Activated T-cell treated with anti-CD3 and anti-CD28 coated beads for 24 hours (primary cell): Measurements from ENCODE around the gene BCL3.

Experiments
- DNase-seq: peaks from one replicate; pipeline ENCODE4 v3.0.0-alpha.2; 2020; ENCODE audit warnings: low read depth

Gene BCL3

DNA sequence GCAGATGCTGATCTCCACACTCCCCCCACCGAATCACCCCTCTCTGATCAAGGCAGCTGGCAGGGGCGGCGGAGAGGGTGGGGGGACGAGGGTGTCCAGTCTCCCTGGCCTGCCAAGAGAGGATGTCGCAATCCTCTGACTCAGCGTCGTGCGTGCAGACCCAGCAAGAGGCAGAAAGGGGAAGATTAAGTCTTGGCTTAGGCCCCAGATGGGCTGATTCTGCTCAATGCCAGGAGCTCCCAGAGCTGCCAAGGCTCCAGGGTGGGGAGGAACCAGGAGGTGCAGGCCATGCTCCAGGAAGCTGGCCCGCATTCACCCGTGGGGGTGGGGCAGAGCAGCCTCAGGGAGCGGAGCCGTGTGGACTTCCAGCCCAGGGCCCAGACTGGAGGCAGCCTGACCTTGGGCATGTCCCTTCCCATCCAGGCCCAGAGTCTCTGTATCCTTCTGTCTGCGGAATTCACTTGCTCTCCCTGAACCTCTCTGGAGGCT, 6.6 kb upstream of the BCL3 start:
- DNase-seq, result no peak

DNA sequence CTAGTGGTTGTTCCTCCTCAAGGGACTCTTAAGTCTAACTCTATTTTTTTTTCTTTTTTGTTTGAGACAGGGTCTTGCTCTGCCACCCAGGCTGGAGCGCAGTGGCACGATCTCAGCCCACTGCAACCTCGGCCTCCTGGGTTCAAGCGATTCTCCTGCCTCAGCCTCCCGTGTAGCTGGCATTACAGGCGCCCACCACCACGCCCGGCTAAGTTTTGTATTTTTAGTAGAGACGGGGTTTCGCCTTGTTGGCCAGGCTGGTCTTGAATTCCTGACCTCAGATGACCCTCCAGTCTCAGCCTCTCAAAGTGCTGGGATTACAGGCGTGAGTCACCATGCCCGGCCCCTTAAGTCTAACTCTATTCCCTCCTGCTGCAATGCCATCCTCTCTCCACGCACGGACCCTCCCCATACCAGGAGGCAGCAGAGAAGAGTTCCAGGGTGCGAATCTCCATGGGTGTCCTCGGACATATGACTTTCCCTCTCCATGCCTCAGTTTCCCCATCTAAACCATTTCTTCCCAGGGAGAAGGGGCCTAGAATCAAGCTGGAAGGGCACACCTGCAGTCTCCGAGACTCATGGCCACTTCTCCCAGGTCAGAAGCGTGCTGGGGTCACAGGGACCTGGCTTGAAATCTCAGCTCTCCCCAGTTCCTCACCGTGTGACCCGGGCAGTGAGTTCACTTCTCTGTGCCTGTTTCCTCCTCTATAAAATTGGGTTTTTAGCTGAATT, 6.0 kb upstream of the BCL3 start:
- DNase-seq, result no peak

DNA sequence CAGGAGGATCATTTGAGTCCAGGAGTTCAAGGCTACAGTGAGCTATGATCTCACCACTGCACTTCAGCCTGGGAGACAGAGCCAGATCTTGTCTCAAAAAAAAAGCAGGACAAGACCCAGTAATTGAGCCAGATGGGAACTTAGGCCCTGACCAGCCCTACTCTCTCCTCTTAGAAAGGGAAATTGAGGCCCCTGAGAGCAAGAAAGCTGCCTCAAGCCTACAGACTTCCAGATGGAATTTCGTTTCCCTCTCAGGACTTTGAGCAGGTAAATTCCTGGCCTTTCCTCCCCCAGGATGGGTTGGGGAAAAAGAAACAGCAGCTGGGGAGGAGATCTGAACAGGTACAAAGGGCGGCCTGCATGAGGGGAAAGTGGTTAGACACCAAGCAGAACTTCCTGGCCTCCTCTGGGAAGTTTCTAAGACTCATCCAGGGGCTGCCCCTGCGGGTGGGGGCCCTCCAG, 3.6 kb upstream of the BCL3 start:
- DNase-seq, result no peak

DNA sequence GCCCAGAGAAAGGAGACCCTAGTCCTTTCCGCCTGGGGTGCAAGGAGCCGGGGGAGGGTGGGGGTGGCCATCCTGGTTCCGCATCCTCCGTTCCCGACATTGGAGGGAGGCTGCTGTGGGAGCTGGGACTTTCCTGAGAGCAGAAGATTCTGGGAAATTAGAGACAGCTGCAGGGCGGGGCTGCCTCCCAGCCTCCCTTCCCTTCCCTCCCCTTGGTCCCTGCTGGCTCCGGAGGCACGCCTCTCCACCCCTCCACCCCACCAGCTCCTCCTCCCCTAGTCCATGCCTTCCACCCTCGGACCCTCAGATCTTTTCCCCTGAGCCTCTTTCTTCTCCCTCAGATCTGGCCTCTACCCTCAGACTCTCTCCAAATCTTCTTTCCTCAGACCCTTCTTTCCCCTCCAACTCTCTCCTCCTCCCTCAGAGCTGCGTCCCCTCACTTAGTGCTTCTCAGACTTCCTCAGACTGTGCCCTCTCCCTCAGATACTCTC, 3.1 kb upstream of the BCL3 start:
- DNase-seq, result no peak

DNA sequence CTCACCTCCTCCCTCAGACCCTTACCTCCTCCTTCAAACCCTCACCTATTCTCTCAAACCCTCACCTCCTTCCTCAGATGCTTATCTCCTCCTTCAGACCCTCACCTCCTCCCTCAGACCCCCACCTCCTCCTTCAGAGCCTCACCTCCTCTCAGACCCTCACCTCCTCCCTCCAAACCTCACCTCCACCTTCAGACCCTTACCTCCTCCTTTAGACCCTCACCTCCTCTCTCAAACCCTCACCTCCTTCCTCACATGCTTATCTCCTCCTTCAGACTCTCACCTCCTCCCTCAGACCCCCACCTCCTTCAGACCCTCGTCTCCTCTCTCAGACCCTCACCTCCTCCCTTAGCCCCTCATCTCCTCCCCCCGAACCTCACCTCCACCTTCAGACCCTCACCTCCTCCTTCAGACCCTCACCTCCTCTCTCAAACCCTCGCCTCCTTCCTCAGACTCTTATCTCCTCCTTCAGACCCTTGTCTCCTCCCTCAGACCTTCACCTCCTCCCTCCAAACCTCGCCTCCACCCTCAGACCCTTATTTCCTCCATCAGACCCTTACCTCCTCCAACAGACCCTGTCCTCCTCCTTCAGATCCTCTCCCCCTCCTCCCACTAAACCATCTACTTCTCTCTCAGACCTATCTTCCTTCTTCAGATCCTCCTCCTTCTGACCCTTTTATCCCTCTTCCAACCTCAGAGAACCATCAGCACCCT, 2.5 kb upstream of the BCL3 start:
- DNase-seq, result no peak

DNA sequence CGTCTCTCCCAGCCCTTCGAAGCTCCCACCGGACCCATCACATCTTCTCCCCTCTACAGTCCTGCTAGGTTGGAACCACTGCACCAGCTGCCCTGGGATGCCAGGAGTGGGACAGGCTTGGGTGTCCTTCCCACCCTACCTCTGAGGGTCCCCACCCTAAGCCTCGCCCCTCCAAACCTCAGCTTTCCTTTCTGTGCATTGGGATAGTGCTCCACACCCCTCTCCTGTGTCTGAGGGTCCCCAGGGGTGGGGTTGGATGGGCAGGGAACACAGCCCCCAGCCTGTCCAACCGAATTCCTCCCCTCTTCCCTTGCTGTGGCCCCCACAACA, 1.9 kb upstream of the BCL3 start:
- DNase-seq, result no peak

DNA sequence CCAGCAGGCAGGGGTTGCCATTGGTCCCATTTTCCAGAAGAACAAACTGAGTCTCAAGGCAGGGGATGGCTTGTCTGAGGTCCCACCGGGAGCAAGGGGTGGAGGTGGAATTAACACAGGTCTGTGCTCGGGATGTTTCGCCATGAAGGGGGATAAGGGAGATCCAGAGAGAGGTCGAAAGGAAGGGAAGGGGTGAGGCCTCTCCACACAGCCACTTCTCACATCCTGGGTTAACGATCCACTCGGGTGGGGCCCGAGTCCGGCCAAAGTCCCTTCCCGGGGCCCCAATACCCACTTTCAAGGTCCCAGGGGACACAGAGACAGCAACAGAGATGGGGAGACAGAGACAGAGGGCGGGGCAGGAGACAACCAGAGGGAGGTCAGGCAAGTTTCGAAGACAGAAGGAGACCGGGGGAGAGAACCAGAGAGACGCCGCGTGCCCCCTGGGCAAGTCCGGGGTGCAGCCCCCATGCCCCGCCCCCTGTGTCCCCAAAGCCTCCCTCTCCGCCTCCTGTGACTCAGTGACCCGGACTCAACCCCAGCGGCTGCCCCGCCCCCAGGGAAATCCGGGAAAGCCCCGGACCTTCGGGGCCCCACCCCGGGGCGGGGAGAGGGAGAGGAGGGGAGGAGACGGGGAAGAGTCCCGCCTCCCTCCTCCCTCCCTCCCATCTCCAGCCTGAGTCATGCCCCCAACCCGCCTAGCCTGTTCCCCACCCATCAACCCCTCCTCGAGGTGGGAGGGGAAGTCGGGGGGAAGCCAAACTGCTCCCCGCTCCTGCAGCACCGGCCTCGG, 1.4 kb upstream of the BCL3 start:
- DNase-seq, result peak; percentile 92

DNA sequence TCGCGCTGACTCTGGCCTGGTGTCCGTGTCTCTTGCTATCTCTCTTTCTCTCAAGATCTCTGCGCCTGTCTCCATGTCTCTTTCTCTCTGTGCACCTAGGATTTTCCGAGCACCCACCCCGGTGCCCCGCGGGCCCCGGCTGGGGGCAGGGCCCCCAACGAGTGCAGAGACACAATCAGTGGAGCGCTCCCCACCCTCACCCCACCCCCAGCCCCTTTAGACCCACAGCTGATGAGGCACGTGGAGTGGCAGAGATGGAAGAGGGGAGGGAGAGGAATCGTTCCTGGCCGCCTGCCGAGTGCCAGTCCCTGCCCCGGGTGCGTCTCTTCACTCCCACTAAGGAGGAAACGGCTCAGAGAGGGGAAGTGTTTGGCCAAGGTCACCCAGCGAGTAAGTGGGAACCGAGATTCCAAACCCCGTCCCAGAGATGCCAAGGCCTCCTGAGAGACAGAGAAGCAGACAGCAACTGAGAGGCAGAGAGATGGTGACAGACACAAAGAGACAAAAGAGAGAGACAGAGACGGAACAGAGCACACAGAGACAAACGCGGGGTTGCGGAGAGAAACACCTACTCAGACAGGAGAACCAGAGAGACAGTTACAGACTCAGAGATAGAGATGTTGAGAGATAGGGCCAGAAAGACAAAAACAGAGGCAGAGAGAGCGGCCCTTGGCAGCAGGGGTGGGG, 626 bp upstream of the BCL3 start:
- peak; percentile 26 for DNase-seq

DNA sequence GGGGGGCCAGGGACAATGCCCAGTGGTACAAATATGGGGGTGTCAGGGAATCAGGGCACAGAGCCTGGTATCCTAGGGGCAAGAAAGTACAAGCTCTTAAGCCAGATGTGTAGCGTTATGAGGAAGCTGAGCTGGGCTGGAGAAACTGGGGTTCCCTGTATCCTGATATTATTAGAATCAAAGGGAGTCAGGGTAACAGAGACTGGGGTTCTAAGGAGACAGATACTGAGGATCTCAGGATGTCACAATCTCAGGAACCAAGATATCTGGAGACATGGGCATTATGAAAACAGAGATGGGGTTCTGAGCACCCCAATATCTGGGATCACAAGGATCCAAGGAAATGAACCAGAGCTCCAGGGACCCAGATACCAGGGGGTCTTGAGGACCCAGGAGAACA, 784 bp downstream of the BCL3 start:
- no peak for DNase-seq

DNA sequence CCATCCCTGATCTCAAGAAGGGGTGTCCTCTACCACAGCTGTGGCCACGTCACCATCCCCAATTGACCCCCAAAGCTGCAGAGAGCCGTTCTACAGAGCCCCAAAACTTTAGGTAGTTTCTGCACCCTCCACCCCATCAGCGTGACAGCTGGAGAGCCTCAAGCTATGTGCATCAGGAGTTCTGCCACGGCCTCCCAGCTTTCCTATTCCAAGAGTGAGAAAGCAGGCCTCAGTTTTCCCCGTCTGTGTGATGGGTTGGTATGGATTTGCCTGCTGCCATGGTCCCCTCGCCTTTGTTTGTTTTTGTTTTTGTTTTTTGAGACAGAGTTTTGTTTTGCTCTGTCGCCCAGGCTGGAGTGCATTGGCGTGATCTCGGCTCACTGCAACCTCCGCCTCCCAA, 1.5 kb downstream of the BCL3 start:
- DNase-seq, result no peak

DNA sequence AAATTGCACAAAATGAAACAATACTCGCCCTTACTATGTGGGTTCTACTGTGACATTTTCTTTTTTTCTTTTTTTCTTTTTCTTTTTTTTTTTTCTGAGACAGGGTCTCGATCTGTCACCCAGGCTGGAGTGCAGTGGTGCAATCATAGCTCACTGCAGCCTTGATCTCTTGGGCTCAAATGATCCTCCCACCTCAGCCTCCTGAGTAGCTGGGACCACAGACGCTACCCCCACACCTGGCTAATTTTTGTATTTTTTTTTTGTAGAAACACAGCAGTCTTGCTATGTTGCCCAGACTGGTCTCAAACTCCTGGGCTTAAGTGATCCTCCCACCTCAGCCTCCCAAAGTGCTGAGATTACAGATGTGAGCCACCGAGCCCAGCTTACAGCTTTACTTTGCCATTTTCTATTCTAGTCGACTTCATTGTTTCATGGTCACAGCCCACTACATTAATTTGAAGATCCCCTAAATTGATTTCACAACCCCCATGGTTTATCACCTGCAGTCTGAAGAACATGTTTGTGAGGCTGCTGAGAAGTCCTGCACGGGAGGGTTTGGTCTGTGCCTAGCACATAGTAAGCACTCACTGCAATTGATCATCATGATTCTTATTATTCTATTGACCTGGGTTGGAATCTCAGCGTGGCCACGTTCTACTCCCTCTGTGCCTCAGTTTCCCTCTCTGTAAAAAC, 3.8 kb downstream of the BCL3 start:
- no peak for DNase-seq

DNA sequence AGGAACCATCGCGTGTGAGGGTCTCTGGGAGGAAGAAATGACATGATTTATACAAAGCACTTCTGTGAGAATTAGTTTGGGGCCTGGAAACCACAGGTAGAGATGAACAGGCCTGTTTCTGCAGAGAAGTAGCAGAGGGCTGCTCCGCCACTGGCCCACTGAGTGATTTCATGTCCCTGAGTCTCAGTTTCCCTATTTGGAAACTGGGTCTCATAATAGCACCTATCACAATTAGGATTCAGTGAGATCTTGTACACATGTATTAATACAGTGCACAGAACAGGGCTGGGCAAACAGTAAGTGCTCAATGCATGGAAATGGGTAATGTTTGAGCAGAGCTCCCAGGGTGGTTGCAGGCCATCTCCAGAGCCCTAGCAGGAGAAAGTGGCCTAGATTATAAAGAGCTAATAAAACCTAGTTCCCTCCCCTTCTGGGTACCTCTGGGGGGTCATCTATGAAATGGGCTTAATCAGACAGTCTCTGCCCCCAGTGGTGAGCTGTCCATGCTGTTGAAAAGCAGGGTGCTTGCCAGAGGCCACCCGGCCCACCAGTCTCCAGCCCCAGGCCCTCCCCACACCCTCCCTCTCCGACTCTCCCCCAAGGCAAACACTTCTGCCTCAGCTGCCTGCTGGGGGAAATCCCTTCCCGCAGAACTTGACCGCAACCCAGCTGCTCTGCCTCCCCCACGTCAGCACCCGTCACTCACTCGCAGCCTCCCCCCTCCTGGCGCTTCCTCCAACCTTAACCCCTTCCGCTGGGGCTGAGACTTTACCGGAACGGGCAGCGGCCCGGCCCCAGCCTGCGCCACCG, 4.5 kb downstream of the BCL3 start:
- peak; percentile 93 for DNase-seq

DNA sequence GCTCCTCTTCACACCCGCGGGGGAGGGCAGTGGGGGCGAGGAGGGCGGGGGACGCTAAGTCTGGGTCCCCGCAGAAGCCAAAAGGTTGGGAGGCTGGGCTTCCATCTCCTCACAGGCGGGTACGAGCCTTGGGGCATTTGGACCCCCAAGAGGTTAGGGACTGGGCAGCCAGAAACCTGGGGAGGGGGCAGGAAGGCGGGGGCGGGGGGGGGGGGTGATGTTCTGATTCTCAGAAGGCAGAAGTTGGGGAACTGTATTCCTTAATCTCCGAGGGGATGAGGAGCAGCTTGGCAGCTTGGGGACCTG, 5.1 kb downstream of the BCL3 start:
- DNase-seq, result no peak

DNA sequence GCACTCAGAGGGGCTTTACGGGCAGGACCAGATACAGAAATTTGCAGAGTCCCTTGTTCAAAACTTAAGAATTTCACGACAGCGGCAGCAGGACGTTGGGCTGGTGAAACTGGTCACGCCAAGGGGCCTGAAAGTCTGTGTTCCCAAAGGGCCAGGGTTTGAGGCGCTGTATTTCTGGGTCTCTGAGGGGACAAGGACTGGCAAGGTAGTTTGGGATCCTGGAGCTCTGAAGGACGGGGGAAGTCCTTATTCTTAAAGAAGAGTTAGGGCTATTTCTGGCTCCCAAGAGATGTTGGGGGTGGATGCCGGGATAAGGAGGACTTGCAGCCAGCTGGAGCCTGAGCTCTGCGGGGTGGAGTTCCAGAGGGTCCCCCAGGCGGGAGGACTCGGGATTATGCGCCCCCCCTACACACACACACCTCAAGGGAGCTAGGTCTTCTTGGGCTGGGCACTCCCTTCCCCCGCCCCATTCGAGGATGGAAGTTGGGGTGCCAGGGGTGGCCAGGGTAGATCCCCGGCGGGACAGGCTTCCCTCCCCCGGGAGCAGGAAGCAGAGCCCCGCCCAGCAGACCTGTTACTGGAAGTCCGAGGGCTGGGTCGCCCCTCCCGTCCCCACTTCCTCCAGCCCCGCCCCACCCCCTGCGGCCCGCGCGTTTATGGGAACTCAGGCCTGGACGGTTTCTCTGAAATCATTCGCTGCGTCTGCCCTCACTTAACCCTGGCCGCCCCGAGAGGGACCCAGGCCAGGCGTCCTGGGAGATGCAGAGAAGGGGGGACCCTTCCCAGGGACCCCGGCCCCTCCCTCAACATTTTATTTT, 5.6 kb downstream of the BCL3 start:
- peak; percentile 65 for DNase-seq

DNA sequence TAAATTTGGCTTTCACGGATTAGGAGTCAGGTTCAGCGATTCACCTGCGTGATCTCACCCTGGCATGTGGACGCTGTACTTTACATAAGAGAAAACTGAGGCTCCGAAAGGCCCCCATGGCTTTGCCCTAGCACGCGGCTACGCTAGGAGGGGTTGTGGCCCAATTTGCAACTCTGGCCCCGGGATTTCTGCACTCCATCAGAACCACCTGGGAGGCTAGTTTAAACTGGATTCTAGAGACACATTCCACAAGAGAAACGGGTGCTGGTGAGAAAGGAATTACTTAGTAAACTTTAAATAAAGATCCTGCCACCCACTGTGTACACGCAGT, 6.2 kb downstream of the BCL3 start:
- no peak for DNase-seq

DNA sequence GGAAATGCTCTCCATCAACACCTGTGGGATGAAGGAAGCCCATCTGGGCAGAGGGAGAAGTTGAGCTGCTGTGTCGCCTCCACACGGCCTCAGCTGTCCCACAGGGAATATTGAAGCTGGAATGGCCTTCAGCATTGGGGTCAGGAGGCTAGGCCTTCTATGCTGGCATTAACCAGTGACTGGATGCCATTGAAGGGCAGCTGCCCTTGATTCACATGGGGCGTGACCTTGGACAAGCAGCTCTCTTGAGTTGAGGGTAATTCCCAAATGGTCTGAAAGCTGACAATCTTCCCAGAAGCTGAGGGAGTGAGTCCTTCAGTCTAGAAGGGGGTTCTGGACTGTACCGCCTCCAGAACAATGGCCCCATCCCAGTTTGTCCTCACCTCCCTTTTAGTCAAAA, 6.7 kb downstream of the BCL3 start:
- DNase-seq, result no peak

DNA sequence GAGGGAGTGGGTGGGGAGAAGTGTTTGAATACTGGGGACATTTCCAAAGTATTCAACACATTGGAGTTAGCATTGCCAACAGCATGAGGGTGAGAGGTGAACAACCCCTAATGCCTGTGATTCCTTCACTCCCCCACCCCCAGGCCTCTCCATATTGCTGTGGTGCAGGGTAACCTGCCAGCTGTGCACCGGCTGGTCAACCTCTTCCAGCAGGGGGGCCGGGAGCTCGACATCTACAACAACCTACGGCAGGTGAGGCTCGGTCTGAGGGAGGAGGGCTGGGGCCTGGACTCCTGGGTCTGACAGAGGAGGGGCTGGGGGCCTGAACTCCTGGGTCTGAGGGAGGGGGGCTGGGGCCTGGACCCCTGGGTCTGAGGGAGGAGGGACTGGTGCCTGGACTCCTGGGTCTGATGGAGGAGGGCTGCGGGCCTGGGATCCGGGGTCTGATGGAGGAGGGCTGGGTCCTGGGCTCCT, 7.6 kb downstream of the BCL3 start:
- DNase-seq, result no peak

DNA sequence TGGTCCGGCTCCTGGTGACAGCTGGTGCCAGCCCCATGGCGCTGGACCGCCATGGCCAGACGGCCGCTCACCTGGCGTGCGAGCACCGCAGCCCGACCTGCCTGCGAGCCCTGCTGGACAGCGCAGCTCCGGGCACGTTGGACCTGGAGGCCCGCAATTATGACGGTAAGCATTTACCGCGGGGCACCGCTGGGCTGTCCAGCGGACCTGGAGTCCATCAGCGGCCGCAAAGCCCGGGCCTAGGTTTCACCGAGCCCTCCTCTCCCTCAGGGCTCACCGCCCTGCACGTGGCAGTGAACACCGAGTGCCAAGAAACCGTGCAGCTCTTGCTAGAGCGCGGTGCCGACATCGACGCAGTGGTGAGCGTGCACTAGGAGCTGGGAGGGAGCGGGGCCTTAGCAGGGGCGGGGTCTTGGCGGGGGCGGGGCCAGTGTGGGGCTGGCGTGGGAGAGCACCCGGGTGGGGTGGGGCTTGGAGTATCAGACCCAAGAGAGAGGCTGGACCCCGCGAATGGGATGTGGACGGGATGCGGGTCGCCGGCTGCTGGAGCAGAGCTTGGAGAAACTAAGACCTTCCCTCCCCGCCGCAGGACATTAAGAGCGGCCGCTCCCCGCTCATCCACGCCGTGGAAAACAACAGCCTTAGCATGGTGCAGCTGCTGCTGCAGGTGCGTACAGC, 8.7 kb downstream of the BCL3 start:
- no peak for DNase-seq

DNA sequence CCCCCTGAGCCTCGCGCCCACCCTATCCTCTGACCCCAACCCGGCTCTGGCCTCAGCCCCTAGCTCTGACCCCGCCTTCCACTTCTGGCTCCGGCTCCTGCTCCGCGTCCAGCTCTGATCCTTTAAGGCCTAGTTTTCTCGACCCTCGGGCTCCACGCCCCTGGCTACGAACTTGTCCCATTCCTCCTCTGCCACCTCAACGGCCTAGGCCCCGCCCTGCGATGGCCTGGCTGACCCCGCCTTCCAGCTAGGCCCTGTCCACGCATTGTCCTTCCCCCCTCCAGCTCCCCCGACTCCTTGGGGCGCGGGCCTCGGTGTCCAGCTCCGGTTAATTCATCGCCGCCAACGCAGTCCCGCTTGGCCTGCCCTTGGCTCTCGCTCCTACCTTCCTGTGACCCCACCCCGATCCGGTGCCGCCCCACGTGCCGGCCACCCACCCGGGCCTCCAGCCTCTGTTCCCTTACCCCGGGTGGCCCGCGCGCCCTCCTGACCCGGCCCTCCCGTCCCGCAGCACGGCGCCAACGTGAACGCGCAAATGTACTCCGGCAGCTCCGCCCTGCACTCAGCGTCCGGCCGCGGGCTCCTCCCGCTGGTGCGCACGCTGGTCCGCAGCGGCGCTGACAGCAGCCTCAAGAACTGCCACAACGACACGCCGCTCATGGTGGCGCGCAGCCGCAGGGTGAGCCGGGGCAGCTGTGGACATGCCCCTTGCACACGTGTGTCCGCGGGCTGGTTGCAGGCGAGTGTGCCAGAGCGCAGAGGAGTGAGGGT, 9.4 kb downstream of the BCL3 start:
- DNase-seq, result no peak
